T-helper 2 cell treated with Interferon-gamma antibody and Interleukin-4, amounts not matched to agents 5 μg/mL and 100 μg/mL, for 36 hours (primary cell): ENCODE results near the gene AQP5.

Experiments used
- DNase-seq: peaks from one replicate; pipeline ENCODE4 v3.0.0; 2021; ENCODE audit warnings: low spot score
- H3K27ac Mint-ChIP-seq: one replicate; pipeline ENCODE4 v1.8.0; 2021; ENCODE audit warnings: mild to moderate bottlenecking, mixed read lengths
- H3K27me3 Mint-ChIP-seq: one replicate; pipeline ENCODE4 v1.8.0; 2021; ENCODE audit warnings: low read depth, mixed read lengths
- H3K36me3 Mint-ChIP-seq: one replicate; pipeline ENCODE4 v1.8.0; 2021; ENCODE audit warnings: low read depth, mixed read lengths
- H3K4me1 Mint-ChIP-seq: one replicate; pipeline ENCODE4 v1.8.0; 2021; ENCODE audit warnings: low read depth, mixed read lengths
- H3K4me3 Mint-ChIP-seq: one replicate; pipeline ENCODE4 v1.8.0; 2022; ENCODE audit warnings: mild to moderate bottlenecking, moderate library complexity, mixed read lengths
- H3K9me3 Mint-ChIP-seq: one replicate; pipeline ENCODE4 v1.8.0; 2021; ENCODE audit warnings: mixed read lengths

AQP5 gene

DNA sequence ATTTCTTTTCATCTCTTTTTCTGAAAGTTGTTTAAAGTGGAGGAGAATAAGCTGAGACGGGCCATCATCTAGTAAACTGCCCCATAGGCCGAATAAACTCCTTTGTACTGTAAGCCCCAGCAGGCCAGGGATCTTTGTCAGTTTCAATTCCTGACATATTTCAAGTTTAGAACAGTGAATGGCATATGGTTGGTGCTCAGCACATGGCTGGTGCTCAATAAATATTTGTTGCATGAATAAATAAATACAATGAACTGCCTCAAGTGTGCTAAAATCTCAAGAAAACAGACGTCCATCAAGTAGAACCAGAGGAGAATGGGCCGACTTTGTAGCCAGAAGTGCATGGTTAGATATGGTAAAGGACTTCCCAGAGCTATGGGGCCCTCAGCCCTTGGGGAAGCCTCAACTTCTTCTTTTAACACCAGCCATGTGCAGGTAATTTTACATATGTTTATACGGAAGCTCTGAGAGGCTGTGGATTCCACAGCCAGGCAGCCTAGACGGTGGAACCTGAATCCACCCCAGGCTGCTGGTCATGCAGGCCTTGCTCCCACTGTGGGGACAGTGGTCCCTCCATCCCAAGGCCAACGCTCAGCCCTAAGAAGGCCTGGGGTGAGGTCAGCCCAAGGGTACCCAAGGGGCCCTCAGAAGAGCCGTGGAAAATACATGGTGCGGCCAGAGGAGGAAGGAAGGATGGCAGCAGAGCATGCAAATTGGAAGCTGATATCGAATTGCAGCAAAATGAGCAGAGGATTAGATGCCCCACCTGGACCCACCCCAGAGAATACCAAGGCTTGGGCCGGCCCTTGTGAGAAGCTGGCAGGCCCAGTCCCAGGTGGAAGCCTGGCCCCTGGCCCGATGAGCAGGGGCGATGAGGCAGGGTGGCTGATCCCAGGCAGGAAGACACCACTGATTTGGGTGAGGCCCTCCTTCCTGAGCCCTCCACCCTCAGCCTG, 19.8 kb upstream of the AQP5 start:
- DNase-seq, result no peak
- Mint-ChIP-seq H3K4me1 (peaks cover 26% of the 10 kb centered on the region), H3K27ac (no peak overlapping the region), H3K36me3 (no peaks in the 10 kb centered on the region), H3K9me3 (no peaks in the 10 kb centered on the region), H3K27me3 (no peaks in the 10 kb centered on the region), H3K4me3 (no peak overlapping the region)

DNA sequence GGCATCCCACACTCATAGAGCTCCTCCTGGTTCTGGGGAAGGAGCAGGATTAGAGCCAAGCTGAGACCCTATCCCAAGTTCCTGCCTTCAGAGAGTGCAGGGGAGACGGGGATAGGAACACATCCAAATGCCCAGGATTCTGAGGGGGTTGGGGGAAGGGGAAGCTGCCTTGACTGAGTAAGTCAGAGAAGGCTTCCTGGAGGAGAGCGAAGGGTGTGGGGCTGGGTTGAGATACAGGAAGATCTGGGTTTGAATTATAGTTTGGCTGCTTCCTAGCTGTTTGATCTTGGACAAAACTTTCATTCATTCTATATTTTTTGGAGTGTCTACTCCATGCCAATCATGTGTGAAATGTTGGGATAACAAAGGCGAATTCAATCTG, 19.2 kb upstream of the AQP5 start:
- Mint-ChIP-seq H3K27ac (no peak overlapping the region), H3K4me1 (peaks cover 26% of the 10 kb centered on the region), H3K9me3 (no peaks in the 10 kb centered on the region), H3K4me3 (peak overlapping the region; percentile 17), H3K36me3 (no peaks in the 10 kb centered on the region), H3K27me3 (no peaks in the 10 kb centered on the region)
- no peak for DNase-seq

DNA sequence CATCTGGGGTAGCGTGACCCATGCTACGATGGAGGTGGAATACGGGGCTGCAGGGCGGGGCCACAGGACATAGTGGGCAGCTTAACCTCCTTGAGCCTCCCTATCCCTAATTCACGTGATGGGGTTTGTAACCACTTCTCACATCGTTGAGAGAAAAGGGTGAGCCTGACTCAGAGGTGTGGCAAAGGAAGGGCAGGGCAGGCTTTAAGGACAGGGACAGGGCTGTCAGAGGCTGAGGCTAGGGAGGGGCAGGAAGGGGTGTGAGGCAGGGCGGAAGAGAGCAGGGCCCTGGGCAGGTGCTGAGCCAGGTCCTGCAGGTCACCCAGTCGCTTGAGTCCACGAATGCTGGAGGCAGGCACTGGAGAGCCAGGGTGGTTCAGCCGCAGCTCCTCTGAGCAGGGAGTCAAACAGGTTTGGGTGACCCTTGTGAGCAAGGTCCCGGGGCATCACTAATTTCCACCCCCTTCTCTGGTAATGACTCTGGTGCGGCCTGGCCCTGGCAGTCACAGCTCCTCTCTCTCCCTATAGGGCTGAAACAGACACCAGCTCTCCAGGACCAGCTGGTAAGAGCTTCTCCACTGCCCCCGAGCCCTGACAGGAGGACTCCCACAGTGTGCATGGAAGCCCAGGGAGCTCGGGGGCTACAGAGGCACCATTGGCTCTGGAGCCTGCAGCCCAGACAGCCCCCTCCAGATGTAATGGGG, 18.6 kb upstream of the AQP5 start:
- no peaks in the 10 kb centered on the region for H3K27me3 Mint-ChIP-seq
- peak overlapping the region; percentile 17 for H3K4me3 Mint-ChIP-seq
- H3K36me3 Mint-ChIP-seq, result no peaks in the 10 kb centered on the region
- DNase-seq, result no peak
- no peaks in the 10 kb centered on the region for H3K9me3 Mint-ChIP-seq
- H3K27ac Mint-ChIP-seq, result peak overlapping the region; percentile 37
- peaks cover 26% of the 10 kb centered on the region for H3K4me1 Mint-ChIP-seq

DNA sequence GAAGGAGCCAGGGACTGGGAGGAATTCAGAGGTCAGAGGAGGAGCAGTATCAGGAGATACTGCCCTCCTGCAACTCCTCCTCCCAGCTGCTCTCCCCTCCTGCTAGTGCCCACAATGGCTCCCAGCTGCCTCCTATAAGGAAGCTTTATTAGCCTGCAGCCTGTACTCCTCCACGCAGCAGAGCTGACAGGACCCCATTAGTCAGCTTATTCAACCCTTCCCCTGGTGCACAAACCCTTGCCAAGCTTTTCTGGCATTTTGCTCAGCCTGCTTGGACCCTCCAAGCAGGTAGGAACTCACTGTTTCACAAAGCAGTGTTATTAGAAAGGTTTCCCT, 18.1 kb upstream of the AQP5 start:
- Mint-ChIP-seq H3K27me3 (no peaks in the 10 kb centered on the region), H3K4me3 (no peak overlapping the region), H3K9me3 (no peaks in the 10 kb centered on the region), H3K27ac (no peak overlapping the region), H3K4me1 (peaks cover 26% of the 10 kb centered on the region), H3K36me3 (no peaks in the 10 kb centered on the region)
- DNase-seq, result no peak

DNA sequence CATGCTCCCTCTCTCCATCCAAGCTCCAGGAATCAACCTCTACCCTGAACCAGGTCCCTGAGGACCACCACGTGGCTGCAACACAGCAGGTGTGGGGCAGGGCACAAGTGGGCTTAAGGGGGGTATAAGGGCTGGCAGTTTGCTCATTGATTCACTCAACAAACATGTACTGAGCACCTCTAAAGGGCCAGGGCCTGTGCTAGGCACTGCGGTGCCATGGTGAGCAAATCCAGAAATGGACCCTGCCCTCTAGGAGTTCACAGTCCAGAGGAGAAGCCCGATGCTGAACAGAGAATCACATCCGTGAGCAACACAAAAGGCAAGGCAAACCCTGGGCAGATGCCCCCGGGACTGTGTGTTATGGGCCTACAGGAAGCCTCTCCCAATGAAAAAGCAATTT, 17.6 kb upstream of the AQP5 start:
- Mint-ChIP-seq H3K9me3 (no peaks in the 10 kb centered on the region), H3K27ac (no peak overlapping the region), H3K4me1 (peaks cover 26% of the 10 kb centered on the region)

DNA sequence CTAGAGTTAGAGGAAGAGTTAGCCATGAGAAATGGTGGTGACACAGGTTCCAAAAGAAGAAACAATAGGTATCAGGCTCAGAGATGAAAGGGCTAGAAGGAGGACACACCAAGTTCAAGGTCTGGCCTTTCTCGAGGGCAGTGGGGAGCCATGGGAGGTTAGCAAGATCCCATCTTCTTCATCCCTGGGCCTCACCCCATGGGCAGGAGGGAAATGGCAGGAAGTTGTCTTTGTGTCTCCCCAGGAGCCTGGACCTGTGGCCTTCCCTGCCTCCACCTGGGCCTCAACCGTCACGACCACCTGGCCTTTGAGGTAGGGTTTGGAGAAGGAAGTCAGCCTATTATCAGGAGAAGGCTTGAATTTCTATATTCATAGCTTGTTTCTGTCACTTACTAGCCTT, 17.0 kb upstream of the AQP5 start:
- H3K27ac Mint-ChIP-seq, result peak overlapping the region; percentile 19
- no peak for DNase-seq
- no peaks in the 10 kb centered on the region for H3K36me3 Mint-ChIP-seq
- no peaks in the 10 kb centered on the region for H3K9me3 Mint-ChIP-seq
- peaks cover 26% of the 10 kb centered on the region for H3K4me1 Mint-ChIP-seq
- peak overlapping the region; percentile 90 for H3K4me3 Mint-ChIP-seq
- H3K27me3 Mint-ChIP-seq, result no peaks in the 10 kb centered on the region

More for the DNA sequence above, 17.6 kb upstream of the AQP5 start:
- Mint-ChIP-seq H3K27me3 (no peaks in the 10 kb centered on the region), H3K36me3 (no peaks in the 10 kb centered on the region), H3K4me3 (no peak overlapping the region)
- no peak for DNase-seq

DNA sequence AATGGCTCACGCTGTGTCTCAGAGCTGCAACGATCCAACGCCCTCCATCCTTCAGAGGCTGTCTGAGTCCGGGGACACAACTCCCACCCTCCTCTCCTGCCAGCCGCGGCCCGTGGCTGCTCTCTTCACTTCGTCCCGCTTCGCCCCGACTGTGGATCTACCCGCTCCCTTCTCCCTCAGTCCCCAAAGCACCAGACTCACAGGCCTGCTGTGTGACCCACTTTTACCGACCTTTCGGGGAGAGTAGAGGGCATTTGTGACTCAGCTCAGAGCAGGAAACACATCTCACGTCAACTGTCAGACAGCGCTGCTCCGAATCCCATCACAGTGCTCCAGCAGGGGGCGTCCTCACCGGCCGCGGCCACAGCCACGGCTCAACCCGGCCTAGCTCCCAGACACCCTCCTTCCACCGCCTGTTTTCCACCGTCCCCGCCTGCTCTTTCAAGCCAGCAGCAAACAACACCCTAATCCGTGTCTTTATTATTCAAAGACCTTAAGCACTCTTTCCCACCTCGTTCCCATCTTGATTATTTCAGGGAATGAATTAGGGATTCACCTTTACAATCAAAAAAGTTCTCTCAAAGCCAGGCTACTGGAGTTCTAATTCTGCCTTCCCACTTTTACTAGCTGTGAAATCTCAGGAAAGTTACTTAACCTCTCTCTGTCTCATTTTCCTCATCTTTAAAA, 16.1 kb upstream of the AQP5 start:
- H3K9me3 Mint-ChIP-seq, result no peaks in the 10 kb centered on the region
- H3K36me3 Mint-ChIP-seq, result no peaks in the 10 kb centered on the region
- no peaks in the 10 kb centered on the region for H3K27me3 Mint-ChIP-seq
- H3K27ac Mint-ChIP-seq, result peak overlapping the region; percentile 96
- H3K4me1 Mint-ChIP-seq, result peaks cover 26% of the 10 kb centered on the region
- DNase-seq, result peak; percentile 86
- peak overlapping the region; percentile 90 for H3K4me3 Mint-ChIP-seq

DNA sequence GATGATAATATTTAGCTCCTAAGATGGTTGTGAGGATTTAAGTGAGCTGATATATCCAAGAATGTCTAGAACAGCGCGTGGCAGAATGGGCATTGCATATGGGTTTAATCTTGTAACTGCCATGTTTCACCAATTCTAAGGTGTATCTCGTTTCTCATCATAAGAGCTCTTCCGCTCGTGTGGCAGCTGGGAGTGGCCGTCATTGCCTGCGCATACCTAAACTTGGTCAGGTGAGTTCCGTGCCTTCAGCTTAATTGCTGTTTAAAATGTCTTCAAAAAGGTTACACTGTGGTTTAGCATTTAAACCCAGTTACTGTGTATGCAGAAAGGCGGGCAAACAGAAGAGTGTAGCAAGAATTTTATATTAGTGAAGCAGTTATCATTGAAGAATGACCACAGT, 15.6 kb upstream of the AQP5 start:
- no peak overlapping the region for H3K27ac Mint-ChIP-seq
- H3K4me3 Mint-ChIP-seq, result peak overlapping the region; percentile 90
- H3K27me3 Mint-ChIP-seq, result no peaks in the 10 kb centered on the region
- no peak for DNase-seq
- no peaks in the 10 kb centered on the region for H3K9me3 Mint-ChIP-seq
- no peaks in the 10 kb centered on the region for H3K36me3 Mint-ChIP-seq
- peaks cover 26% of the 10 kb centered on the region for H3K4me1 Mint-ChIP-seq

DNA sequence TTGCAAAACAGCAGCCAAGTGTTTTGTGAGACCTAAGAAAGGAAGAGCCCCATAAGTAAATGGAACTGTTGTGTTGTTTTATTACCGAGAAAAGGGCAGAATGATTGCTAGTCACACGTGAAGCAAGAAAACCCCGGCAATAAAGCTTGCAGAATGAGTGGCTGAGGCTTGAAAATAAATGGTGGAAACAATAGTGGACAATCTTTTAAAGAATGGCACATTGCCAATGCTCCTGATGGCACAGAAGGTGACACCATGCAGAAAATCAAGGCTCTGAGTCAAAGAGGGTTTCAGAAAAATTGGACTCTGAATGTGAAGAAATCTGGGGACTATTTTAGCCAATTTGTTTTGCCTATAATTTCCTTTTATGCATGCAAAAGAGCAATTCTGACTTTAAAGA, 15.2 kb upstream of the AQP5 start:
- H3K27me3 Mint-ChIP-seq, result no peaks in the 10 kb centered on the region

DNA sequence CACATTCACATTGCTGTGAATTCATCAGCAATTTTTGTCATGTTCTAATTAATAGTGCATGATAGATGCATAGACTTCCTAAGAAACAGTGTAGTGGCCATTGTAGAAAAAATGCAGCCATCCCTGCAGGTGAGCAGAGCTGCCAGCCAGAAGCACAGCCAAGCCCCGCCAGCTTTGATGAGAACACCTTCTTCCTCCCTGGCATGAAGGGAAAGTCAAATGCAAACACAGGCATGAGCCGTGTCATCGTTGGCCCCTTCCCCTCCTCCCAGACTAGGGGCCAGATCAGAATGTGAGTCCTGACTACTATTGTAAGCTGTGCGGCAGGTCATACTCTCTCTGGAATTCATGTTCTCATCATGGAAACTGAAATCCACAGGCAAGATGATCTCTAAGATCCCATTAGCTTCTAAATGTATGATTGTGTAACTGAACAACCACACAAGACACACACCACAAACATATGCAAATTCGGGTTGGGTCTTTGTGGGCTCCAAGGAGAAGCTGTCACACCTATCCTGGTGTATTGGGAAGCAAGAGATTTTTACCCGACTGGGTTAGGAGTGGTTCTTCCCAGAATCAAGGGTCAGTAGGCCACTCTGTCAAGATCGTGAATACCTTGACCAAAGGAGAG, 14.0 kb upstream of the AQP5 start:
- Mint-ChIP-seq H3K4me1 (peaks cover 22% of the 10 kb centered on the region), H3K4me3 (no peak overlapping the region), H3K36me3 (no peaks in the 10 kb centered on the region), H3K27me3 (no peaks in the 10 kb centered on the region), H3K9me3 (no peaks in the 10 kb centered on the region), H3K27ac (no peak overlapping the region)
- no peak for DNase-seq

More for the DNA sequence above, 15.2 kb upstream of the AQP5 start:
- Mint-ChIP-seq H3K27ac (no peak overlapping the region), H3K4me3 (no peak overlapping the region), H3K4me1 (peaks cover 26% of the 10 kb centered on the region), H3K9me3 (no peaks in the 10 kb centered on the region), H3K36me3 (no peaks in the 10 kb centered on the region)
- DNase-seq, result no peak

DNA sequence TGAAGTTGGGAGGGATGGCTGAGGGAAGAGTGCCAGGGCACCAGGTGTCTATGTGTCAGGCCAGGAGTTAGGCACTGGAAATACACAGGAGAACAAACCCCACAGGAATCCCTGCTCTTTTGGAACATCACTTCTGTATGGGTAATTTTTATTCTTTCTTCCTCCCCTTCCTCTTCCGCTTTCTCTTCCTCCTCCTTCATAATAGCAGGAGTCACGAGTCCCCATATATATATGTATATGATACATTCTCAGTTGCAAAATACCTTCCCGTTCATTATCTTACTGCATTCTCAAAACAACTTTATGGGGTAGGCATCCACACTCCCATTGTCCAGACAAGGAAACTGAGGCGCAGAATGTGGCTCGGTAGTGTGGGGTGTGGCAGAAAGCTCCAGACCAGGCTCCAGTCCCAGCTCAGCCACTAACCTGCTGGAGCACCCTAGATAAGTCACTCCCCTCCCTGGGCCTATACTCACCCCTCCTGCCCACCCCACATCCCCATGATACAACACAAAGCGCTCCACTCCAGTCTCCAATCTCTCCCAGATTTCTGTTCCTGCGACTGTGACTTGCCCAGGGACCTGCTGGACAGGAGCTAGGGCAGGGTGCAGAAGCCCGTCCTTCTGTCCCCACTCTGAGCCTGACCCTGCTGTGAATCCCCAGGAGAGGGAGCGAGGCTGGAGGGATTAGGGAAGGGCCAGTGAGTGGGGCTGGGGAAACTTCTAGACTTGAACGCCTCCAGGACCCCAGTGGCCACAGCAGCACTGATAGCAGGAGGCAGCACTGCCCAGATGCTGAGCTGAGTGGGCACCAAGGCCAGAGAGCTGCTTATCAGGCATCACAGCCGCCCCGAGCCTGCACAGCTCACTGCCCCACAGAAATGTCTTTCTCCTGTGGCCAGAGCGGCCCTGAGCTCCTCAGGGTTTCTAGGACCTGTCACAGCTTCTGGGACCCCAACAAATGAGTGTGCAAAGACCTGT, 12.5 kb upstream of the AQP5 start:
- H3K27ac Mint-ChIP-seq, result no peak overlapping the region
- no peaks in the 10 kb centered on the region for H3K36me3 Mint-ChIP-seq
- H3K4me3 Mint-ChIP-seq, result no peak overlapping the region
- DNase-seq, result no peak
- peaks cover 6% of the 10 kb centered on the region for H3K27me3 Mint-ChIP-seq
- peaks cover 18% of the 10 kb centered on the region for H3K4me1 Mint-ChIP-seq
- no peaks in the 10 kb centered on the region for H3K9me3 Mint-ChIP-seq

DNA sequence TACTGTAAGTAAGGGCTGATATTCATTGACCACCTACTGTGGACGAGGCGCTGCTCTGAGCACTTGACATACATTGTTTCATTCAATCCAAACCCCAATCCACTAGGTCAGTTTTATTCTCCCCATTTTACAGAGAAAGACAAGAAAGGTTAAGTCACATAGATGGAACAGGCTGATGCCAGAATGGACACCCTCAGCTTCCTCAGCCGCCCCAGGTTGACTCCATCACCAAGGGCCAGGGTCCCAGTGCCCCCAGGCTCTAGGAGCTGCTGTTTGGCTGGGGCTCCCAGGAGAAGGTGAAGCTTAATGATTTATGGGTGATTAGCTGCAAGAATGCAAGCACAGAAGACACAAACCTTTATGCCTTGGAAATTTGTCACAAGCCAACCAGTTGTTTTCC, 11.8 kb upstream of the AQP5 start:
- DNase-seq, result no peak
- H3K4me1 Mint-ChIP-seq, result peaks cover 14% of the 10 kb centered on the region
- no peak overlapping the region for H3K27ac Mint-ChIP-seq
- H3K27me3 Mint-ChIP-seq, result peaks cover 13% of the 10 kb centered on the region
- H3K9me3 Mint-ChIP-seq, result no peaks in the 10 kb centered on the region
- no peak overlapping the region for H3K4me3 Mint-ChIP-seq
- no peaks in the 10 kb centered on the region for H3K36me3 Mint-ChIP-seq
